ENCODE measurements around the gene MMRN1.

Gene MMRN1

DNA sequence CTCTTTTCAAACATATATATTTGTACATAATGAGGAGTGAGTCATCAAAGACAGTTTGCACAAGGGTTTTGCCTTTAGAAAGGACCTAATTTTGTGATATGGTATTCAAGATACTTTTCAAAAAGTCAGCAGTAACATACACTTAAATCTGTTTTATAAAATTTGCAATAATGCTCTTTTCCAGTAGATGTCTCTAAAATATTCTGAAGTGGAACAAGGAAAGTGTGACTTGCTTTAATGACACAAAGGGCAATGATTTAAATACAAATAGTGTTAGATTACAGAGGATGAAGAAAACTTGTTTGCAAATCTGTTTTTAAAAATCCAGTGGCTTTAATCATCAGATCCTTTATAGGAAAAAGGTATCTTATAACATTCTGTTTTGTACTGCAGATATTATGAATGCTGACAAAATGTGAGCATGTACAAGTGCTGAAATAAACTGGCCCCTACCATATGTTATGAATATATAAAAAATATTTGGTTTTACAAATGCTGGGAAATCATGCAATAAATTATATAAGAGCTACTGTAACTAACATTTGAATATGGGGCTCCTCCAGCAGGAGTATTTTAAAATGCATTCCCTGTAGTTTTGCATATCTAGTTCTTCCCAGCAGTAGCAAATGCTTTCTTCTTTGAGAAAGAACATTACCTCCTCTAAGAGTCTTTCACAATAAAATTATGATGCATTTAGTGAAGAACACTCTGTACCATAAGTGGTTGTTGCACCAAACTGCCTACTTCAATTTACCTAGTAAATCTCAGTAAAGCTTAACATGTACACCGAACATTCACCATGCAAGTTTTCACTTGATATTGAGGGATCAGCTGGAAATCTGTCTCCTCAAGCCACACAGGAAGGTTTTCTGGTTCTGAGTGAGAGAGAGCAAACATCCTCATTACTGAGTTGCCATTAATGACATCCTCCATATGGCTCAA, 20.2 kb downstream of the MMRN1 start:
- DNase-seq (ENCODE audit: low spot score) = no peak

DNA sequence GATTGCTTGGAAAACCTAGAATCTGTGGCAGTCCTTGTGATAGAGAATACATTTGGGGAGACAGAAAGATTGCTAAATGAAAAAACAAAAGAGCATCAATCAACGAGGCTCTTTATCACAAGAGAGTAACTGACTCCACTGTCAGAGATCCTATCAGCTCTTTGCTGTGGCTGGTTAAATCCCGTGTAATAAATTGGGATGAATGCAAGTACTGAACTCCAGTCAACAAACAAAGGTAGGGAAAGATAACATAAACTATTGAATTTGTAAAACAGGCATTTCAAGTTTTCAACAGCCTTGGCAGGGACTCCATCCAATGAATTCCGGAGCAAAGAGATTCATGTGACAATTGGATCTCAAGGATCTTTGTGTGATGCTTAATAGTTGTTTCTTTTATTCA, 21.3 kb downstream of the MMRN1 start:
- no peak for DNase-seq (ENCODE audit: low spot score)

- no peak for DNase-seq (ENCODE audit: low spot score)
Observed at GRCh38 chr4:89922848-89923416, 28.3 kb downstream of the MMRN1 start.

GRCh38 chr4:89928838-89929237, 34.2 kb downstream of the MMRN1 start:
- no peak for DNase-seq (ENCODE audit: low spot score)

GRCh38 chr4:89929425-89930159, 34.9 kb downstream of the MMRN1 start:
- DNase-seq (ENCODE audit: low spot score) = peak; percentile 37

GRCh38 chr4:89939546-89939945, 44.9 kb downstream of the MMRN1 start:
- DNase-seq (ENCODE audit: low spot score) = no peak

DNA sequence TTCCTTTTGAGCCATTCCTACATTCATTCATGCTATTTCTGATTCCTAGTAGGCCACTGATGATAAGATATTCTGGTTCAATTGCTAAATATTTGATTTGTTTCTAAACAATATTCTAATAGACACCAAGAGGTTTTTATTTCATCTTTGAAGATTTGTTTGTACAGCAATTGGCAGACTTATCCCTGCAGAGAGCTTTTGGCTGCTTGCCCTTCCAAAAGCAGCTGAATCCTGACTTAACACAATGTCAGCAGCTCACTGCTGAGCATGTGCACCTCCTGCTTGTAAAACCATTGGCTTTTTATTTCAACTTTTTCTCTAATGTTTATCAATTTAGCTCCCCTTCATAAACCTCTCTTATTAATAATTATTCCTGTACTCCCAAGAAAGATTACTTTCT, 45.3 kb downstream of the MMRN1 start:
- no peak for DNase-seq (ENCODE audit: low spot score)

DNA sequence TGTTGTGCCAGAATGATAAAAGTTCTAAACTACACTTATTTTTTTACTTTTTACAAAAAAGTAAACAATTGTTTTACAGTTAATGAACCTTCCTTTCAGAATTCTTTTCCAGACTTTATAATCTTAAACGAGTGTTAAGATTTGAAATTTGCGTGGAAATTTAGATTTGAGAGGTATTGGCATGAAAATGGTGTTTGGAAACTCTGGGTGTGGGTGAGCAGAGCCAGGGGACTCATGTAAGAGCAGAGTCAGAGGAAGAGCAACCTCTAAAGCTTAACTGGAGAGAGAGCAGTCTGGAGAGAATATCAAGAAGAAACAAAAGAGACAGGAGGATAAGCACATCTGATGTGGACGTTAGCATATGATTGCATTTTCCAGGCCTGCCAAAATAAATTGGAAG, 48.2 kb downstream of the MMRN1 start:
- DNase-seq (ENCODE audit: low spot score) = no peak

- DNase-seq (ENCODE audit: low spot score) = no peak
Observed at GRCh38 chr4:89949782-89950387, 55.2 kb downstream of the MMRN1 start.

DNA sequence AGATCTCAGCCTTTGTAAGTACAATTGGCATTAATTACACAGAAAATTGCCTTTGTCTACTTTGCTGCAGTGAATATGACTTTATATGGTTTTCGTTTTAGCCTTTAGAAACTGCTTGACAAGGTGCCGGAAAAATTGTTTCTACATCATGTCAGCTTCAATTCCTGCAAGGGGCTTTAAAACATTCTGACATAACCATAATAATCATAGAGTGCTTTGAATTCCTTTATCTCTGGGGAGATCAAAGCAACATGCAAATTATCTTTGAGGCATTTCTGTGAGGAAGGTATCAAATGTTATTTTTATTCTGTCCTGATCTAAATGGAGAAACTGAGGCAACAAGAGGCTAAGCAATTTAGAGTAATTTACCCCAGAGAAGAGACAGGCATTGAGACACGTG, 57.8 kb downstream of the MMRN1 start:
- DNase-seq (ENCODE audit: low spot score) = no peak

DNA sequence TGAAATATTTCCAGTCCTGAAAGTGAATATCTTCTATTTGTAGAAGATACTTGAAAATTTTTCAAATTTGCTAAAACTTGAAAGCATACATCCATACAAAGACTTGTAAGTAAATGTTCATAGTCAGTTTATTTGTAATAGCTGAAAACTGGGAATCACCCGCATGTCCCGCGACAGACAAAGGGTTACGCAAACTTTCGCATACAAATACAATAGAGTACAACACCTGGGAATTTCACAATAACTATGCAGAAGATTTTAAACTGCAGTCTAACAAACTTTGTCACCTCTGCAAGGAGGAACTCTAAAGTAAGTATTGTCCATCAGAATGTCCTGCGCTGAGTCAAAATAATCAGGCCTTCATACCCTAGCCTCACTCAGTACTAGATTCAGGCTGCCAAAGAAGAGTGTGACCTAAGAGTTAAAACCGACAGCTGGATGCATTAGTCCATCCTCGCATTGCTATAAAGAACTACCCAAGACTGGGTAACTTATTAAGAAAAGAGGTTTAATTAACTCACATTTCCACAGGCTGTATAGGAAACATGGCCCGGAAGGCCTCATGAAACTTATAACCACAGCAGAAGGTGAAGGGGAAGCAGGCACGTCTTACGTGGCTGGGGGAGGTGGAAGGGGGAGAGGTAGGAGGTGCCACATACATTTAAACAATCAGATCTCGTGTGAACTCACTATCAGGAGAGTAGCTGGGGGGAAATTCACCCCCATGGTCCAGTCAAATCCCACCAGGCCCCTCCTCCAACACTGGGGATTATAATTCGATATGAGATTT, 60.4 kb downstream of the MMRN1 start:
- DNase-seq (ENCODE audit: low spot score) = no peak

DNA sequence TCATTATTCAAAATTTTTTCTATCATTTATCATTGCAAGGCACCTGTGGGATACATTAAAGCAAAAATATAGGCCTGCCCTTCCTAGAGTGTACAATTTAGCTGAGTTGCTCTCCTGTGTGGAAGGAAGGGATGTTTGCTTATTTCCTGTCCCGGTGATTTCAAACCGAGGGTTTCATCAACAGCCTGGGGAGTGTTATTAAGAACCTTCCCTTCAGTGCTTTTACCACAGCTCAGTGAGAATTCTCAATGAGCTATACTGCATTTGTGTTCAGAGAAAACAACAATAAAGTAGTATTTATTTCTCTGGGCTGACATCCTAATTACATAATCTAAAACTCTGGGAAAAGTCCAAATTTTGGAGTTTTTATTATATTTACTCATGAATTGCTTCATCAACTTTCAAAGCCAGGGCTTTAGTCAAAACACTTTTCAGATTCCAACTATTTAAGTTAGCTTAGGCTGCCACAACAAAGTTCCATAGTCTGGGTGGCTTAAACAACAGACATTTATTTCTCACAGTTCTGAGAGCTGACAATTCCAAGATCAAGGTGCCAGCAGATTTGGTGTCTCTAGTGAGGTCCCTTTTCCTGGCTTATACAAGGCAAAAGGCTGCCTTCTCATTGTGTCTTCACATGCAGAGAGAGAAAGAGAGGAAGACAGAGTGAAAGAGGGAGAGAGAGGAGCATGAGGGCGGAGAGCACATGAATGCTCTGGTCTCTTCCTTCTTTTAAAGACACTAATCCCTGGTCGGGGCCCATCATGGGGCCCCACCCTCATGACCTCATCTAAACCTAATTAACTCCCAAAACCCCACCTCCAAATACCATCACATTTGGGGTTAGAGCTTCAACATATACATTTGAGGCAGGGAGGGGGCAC, 62.6 kb downstream of the MMRN1 start:
- no peak for DNase-seq (ENCODE audit: low spot score)

GRCh38 chr4:89981789-89982334, 87.2 kb downstream of the MMRN1 start:
- no peak for DNase-seq (ENCODE audit: low spot score)

GRCh38 chr4:89988268-89988667, 93.6 kb downstream of the MMRN1 start:
- no peak for DNase-seq (ENCODE audit: low spot score)

GRCh38 chr4:89992744-89993143, 98.1 kb downstream of the MMRN1 start:
- no peak for DNase-seq (ENCODE audit: low spot score)

DNA sequence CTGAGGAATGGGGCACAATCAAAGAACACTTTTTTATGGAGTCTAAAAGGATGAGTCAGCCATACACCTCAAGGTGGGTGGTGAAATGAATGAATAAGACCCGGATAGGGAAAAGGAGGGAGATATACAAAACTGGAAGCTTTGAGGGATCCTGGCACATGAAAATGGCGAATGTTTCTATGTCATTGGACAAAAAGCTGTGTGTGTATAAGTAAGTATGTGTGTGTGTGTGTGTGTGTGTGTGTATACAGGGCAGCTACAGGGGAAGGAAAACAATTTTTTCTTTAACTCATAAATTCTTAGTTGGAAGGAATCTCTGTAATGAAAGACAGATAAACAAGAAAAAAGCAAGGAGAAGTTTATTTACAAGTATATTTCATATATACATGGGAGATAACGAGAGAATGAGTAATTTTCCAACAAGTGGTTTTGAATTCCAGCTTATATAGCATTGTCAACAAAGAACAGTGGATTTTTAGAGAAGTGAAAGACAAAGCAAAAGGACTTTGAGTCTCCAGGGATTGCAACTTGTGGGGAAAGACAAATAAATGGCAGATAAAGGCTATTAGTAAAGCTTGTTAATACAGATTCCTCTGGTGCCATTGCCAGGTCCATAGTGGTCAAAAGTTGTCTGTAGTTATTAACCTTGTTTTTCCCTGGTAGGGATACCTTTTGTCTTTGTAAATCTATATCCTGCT, 99.7 kb downstream of the MMRN1 start:
- no peak for DNase-seq (ENCODE audit: low spot score)

DNA sequence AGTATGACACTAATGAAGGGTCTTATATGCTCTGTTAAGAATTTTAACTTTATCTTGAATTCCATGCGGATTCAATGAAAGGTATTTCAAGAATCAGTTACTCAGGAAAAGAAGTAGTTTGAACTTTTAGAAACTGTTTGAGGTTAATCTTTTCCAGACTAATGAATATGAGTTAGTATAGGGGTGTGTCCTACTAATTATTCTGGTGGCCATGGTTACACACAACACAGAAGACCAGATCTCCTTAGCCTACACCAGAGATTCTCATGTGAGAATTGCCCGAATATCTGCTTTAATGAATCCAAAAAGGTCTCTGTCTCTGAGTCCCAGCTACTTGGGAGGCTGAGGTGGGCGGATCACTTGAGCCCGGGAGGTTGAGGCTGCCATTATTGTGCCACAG, 100.4 kb downstream of the MMRN1 start:
- DNase-seq (ENCODE audit: low spot score) = no peak

DNA sequence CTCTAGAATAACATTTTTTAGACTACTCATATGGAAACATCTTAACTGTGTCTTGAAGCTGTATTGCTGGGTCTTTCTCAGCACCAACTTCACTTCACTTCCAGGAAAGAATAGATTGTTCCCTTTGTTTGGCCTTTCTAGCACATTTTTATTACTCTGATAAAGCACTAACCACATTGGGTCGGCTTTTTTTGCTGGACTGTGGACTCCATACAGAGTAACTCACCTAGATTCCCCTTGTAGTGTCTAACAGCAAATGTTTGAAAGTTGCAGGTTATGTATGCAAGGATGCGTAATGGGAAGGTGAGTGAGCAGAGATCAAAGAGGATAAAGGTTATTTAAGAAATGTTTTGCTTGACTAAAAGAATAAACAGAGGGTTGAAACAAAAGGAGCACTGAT, 101.2 kb downstream of the MMRN1 start:
- no peak for DNase-seq (ENCODE audit: low spot score)

- DNase-seq (ENCODE audit: low spot score) = no peak
Observed at GRCh38 chr4:89997171-89997704, 102.6 kb downstream of the MMRN1 start.
